GM12878 (cell line): Measurements from ENCODE around the gene ZNRF3. TPM values are rescaled to one million over a fixed set of nuclear protein-coding genes. Genes with fewer than 3 reads are reported as not detected.

Source experiments
- ATAC-seq: fragments of 200-7000 bp; cut with Tn5 transposase; 3 replicates; pipeline ENCODE4 v1.9.1; 2020; ENCODE audit warnings: mild to moderate bottlenecking, moderate library complexity
- BruUV-seq: library from RNA; stranded (reverse); fragments of 400-500 nt; replicated peaks from 2 replicates; lab custom pipeline; 2021; lab: Mats Ljungman, UMichigan
- CTCF ChIA-PET: fragments of 300-600 bp; sonication (Branson Sonifier 250); formaldehyde crosslinking; extraction: SDS; loops from one replicate; lab custom pipeline; 2021; ENCODE audit warnings: inconsistent platforms; lab: Yijun Ruan, JAX
- POLR2A ChIA-PET: fragments of 350-600 bp; formaldehyde crosslinking; extraction: SDS; loops from one replicate; lab custom pipeline; 2021; ENCODE audit warnings: inconsistent platforms; lab: Charles Lee
- RAD21 ChIA-PET: fragments of 300-600 bp; sonication (Branson Sonifier 250); formaldehyde crosslinking; loops from one replicate; lab custom pipeline; 2023; ENCODE audit warnings: antibody characterized with exemption; ENCODE audit not compliant: unreplicated experiment; lab: Charles Lee
- SMC1A ChIA-PET: fragments of 300-600 bp; sonication (Branson Sonifier 250); formaldehyde crosslinking; loops from one replicate; lab custom pipeline; 2023; ENCODE audit not compliant: unreplicated experiment, uncharacterized antibody; lab: Charles Lee
- DNase-seq: peaks from one replicate; pipeline ENCODE4 v3.0.0-alpha.2; 2011; ENCODE audit warnings: low read depth, low spot score
- FAIRE-seq: peaks from 3 replicates; lab custom pipeline; 2011; peaks lifted over from hg19 to GRCh38; lab: Jason Lieb, UNC
- H2AFZ ChIP-seq: 2 replicates; pipeline ENCODE4 v1.6.0; 2011; ENCODE audit warnings: low read depth, low read length, control low read depth; ENCODE audit not compliant: control insufficient read depth
- H3K27ac ChIP-seq: 2 replicates; pipeline ENCODE4 v1.5.1; 2011; ENCODE audit warnings: control low read depth; ENCODE audit not compliant: control insufficient read depth, insufficient read depth
- H3K27me3 ChIP-seq, 2 experiments: replicated peaks in 1 of 2; 2 replicates each; pipeline versions ENCODE4 v1.6.0 to v1.6.1; 2011; ENCODE audit warnings: low read length in 1 of 2; ENCODE audit not compliant: control insufficient read depth in 2 of 2, insufficient read depth in 2 of 2
- H3K36me3 ChIP-seq, 2 experiments: 2 replicates each; pipeline ENCODE4 v1.5.1; 2011; ENCODE audit warnings: low read length in 1 of 2; ENCODE audit not compliant: control insufficient read depth in 2 of 2, insufficient read depth in 2 of 2
- H3K4me1 ChIP-seq: 2 replicates; pipeline ENCODE4 v1.6.1; 2011; ENCODE audit warnings: mild to moderate bottlenecking, low read length, moderate library complexity, mixed read lengths; ENCODE audit not compliant: control insufficient read depth, insufficient read depth
- H3K4me2 ChIP-seq: 2 replicates; pipeline ENCODE4 v1.6.0; 2011; ENCODE audit warnings: control low read depth; ENCODE audit not compliant: control insufficient read depth, insufficient read depth
- H3K4me3 ChIP-seq: fragments of 200-600 bp; sonication (generic); 2 replicates; pipeline ENCODE4 v1.5.1; 2016
- H3K79me2 ChIP-seq: 2 replicates; pipeline ENCODE4 v1.6.0; 2011; ENCODE audit warnings: low read length; ENCODE audit not compliant: control insufficient read depth, insufficient read depth
- H3K9ac ChIP-seq: 2 replicates; pipeline ENCODE4 v1.8.0; 2011; ENCODE audit warnings: low read length, control low read depth, mixed read lengths; ENCODE audit not compliant: control insufficient read depth, insufficient read depth
- H3K9me3 ChIP-seq: replicated peaks from 3 replicates; pipeline ENCODE4 v1.5.1; 2011; ENCODE audit warnings: mild to moderate bottlenecking, low read length; ENCODE audit not compliant: control insufficient read depth, insufficient read depth
- H4K20me1 ChIP-seq: 2 replicates; pipeline ENCODE4 v1.6.0; 2011; ENCODE audit not compliant: control insufficient read depth, insufficient read depth
- MLLT1 ChIP-seq: fragments of 450-650 bp; IDR thresholded peaks from 2 replicates; pipeline ENCODE4 v1.6.1; 2016; ENCODE audit warnings: mild to moderate bottlenecking
- RAD51 ChIP-seq: fragments of 450-650 bp; IDR thresholded peaks from 2 replicates; pipeline ENCODE4 v1.6.1; 2016; ENCODE audit warnings: moderate library complexity, mild to moderate bottlenecking, inconsistent platforms
- WGBS: methylation state at CpG from one replicate; pipeline ENCODE4 v1.1.6; 2016; ENCODE audit warnings: low lambda C conversion rate; ENCODE audit not compliant: insufficient replicate concordance, insufficient coverage; ENCODE audit errors: missing lambda C conversion rate; 5-methylcytosine and 5-hydroxymethylcytosine counted together
- in situ Hi-C: fragments of 300-500 bp; cut with MboI; formaldehyde crosslinking; loops from 9 replicates; pipeline ENCODE4 v1.14.3; 2018; ENCODE audit warnings: mixed read lengths
- intact Hi-C: fragments of 100-400 bp; cut with micrococcal nuclease; formaldehyde crosslinking; loops from one replicate; pipeline ENCODE4 v1.14.2; 2022; ENCODE audit not compliant: unreplicated experiment
- polyA plus RNA-seq, 11 experiments: library from polyadenylated mRNA; depleted of rRNA in 4 of 11; unstranded in 6 of 11; stranded (reverse) in 5 of 11; fragments of >200 nt; fragmentation: Nextera tagmentation in 4 of 11; fragmentation: Illumina TruSeq in 1 of 11; extraction: Ambion mirVana in 4 of 11; extraction: Trizol in 1 of 11; gene quantifications; 1 replicate in 1 of 11; 2 replicates in 10 of 11; pipeline versions ENCODE4 v1.2.1 to v1.2.3, GENCODE V29; 2011 to 2016; ENCODE audit warnings: inconsistent platforms in 2 of 11, missing spikeins in 2 of 11, low read depth in 1 of 11
- total RNA-seq, 4 experiments: library from RNA; depleted of rRNA in 3 of 4; stranded (reverse); fragments of >200 nt in 3 of 4; fragmentation: Illumina TruSeq in 1 of 4; extraction: Trizol in 1 of 4; gene quantifications; 2 replicates each; pipeline versions ENCODE4 v1.2.1 to v1.2.3, GENCODE V29; 2013 to 2021

Gene ZNRF3
- total and polyA plus RNA-seq, 10 of the 15 experiments (the other 5 are each of a cell fraction or from before 2014, with no cell fraction given) = 0.05 to 2.4 (median 0.46) TPM

- H3K4me2 ChIP-seq = no peak overlapping the region
- BruUV-seq = TSS peak; percentile 17
- ChIA-PET RAD21 (interaction anchor here (0.6 to 6.6 kb wide), 9 partner anchors 10 to 116 kb away, joined by 3 to 84 read pairs (median 5); no protein-coding TSS in a partner anchor), CTCF (interaction anchor here (1.1 to 9.5 kb wide), 4 partner anchors 8 to 117 kb away, joined by 3 to 87 read pairs (median 22); no protein-coding TSS in a partner anchor), POLR2A (interaction anchor here (0.6 to 1.0 kb wide), 3 partner anchors 10 to 19 kb away, joined by 3 to 4 read pairs (median 3); no protein-coding TSS in a partner anchor), SMC1A (interaction anchor here (0.7 to 5.1 kb wide), 15 partner anchors 9 to 118 kb away, joined by 3 to 42 read pairs (median 4); no protein-coding TSS in a partner anchor)
- intact Hi-C loops (no loop called here), in situ Hi-C loops (no loop called here)
- H2AFZ ChIP-seq = no peak overlapping the region
- no peaks in the 10 kb centered on the region for H3K27me3 ChIP-seq
- 60% methylated on average over 8 of the region's 8 CpGs for WGBS
- DNase-seq (no peak), ATAC-seq (no peak), FAIRE-seq (no peak)
- TF ChIP-seq RAD51 = no peak
- TF ChIP-seq MLLT1 = 0 out of 2 replicates have a peak, but pooled peaks have one; percentile 22
- no peaks in the 10 kb centered on the region for H3K9me3 ChIP-seq
- no peak overlapping the region for H3K9ac ChIP-seq
- peaks cover 8% of the 10 kb centered on the region for H3K4me1 ChIP-seq
- H3K27ac ChIP-seq = no peak overlapping the region
- H3K36me3 ChIP-seq = no peaks in the 10 kb centered on the region
- H4K20me1 ChIP-seq = no peaks in the 10 kb centered on the region
- H3K79me2 ChIP-seq = no peaks in the 10 kb centered on the region
- H3K4me3 ChIP-seq = no peak overlapping the region
These were observed 39.3 kb downstream of the ZNRF3 start for GRCh38 chr22:28922540-28923244.
